Suprapubic skin (tissue), 3 donors: ENCODE data around the gene CCDC73.

ENCODE experiments used
- POLR2AphosphoS5 ChIP-seq, 3 donors: sonication (generic); formaldehyde crosslinking; IDR thresholded peaks; one replicate each; pipeline ENCODE4 v1.6.1; 2017; ENCODE audit warnings: antibody characterized with exemption in 3 of 3
- TF ChIP-seq, protein P1 (sequence below), 2 donors: fragments of 200-600 bp in 1 of 2; fragments of 450-650 bp in 1 of 2; sonication (generic) in 1 of 2; IDR thresholded peaks; one replicate each; pipeline ENCODE4 v1.5.1; 2016 to 2019; ENCODE audit warnings: antibody characterized with exemption in 2 of 2, mild to moderate bottlenecking in 1 of 2, moderate library complexity in 1 of 2

DNA sequence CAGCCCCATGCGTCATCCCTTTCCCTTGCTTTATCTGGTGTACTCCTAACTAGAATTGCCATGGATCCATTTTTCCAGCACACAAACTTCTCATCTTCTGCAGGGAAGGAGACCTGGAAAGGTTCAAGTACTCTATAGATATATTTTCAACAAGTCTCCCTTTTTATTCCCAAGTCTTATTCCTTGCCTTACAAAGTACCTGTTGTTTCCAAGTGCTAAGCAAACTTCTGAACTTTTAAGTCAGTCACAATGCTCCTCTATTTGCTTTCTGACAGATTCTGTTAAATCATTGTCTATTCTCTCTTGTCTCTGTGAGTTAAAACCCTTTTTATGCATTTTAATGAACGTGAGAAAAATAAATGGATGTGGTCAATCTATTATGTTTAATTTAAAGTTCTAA lies 20.4 kb downstream of the CCDC73 start:
- TF ChIP-seq, protein P1, sequence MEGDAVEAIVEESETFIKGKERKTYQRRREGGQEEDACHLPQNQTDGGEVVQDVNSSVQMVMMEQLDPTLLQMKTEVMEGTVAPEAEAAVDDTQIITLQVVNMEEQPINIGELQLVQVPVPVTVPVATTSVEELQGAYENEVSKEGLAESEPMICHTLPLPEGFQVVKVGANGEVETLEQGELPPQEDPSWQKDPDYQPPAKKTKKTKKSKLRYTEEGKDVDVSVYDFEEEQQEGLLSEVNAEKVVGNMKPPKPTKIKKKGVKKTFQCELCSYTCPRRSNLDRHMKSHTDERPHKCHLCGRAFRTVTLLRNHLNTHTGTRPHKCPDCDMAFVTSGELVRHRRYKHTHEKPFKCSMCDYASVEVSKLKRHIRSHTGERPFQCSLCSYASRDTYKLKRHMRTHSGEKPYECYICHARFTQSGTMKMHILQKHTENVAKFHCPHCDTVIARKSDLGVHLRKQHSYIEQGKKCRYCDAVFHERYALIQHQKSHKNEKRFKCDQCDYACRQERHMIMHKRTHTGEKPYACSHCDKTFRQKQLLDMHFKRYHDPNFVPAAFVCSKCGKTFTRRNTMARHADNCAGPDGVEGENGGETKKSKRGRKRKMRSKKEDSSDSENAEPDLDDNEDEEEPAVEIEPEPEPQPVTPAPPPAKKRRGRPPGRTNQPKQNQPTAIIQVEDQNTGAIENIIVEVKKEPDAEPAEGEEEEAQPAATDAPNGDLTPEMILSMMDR (IDR thresholded peaks at IDR 0.05), result no peak
- TF ChIP-seq POLR2AphosphoS5 (IDR thresholded peaks at IDR 0.05), result no peak
